ENCODE data around the gene COX17.

The COX17 gene

DNA sequence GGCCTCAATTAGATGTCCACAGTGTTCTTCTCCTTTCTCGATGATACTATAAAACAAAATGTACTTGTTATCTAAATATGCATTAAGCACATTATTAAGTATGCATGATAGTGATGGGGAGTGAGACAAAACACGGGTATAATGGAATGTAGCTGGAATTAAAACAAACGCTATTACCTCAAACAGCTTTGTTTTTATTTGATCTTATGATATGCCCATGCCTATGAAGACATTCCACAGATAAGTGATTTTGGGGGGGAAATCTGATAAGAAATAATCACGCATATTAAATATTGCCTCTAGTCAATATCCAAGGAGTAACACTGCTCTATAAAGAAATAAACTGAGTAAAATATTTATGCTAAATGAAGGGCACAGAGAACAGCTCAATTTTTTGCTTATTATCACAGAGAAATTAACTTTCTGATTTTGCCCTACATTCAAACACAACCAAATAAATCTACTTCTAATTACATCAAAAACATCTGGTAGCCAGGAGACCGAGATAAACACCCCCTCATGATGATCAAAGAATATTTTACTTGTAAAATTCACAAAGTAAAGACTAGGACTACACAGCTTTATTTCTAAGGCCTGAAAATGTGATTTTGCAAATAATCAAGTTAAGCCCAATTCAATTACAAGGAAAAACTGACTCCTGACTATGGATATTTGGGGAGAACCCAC, 1.9 kb downstream of the COX17 start:
- no peak for DNase-seq (ENCODE audit: low read depth in 2 of 2)

DNA sequence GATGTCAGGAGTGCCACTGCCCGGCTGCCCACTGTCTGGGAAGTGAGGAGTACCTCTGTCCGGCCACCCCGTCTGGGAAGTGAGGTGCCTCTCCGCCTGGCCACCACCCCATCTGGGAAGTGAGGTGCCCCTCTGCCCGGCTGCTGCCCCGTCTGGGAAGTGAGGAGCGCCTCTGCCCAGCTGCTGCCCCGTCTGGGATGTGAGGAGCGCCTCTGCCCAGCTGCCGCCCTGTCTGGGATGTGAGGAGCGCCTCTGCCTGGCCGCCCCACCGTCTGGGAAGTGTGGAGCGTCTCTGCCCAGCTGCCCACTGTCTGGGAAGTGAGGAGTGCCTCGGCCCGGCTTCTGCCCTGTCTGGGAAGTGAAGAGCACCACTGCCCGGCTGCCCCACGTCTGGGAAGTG, 3.3 kb downstream of the COX17 start:
- no peak for DNase-seq (ENCODE audit: low read depth in 2 of 2)

DNA sequence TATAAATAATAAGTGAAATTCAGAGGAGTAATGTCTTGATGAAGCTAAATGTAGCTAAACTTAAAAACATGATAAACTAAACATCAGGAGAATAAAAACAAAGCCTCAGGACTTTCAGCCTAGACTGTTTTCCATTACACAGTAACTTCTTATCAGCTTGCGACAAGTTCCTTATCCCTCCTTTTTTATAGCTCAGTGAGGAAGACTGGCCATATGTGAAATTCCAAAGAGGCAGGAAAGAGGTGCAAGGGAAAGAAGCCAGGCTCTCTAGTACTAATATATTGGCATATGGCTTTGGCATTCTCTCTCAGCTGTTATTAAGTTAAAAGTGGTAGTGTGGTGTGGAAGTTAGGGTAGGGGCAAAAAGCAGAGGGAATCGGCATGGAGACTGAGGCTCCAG, 4.4 kb downstream of the COX17 start:
- DNase-seq (ENCODE audit: low read depth in 2 of 2), result no peak

DNA sequence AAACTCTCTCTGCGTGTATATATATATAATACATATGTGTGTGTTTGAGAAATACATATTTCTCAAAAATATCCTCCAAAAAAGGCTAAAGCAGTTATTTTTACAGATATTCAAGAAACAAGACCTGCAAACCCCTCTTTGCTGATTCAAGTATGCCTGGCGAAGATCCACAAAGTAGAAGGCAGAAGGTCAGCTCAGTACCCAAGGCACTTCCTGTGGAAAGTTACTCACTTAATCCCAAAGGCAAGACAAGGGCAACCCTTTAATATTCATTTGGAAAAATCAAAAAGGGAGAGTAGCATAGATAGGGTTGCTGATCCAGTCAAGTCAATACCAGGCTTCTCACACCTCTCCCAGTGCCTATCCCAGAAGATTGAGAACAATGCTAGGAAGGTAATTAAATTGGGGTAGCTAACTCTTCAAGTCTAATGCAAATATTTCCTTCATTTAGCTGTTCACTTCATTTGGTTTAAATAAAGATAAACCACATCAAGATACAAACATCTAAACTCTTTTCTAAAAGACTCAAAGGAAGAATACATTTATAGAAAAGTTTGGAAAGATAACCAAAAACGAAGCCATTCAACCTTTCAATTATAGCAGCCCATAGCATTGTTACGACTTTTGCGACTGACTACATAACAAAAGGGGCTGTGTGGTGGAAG, 7.2 kb downstream of the COX17 start:
- no peak for DNase-seq (ENCODE audit: low read depth in 2 of 2)

DNA sequence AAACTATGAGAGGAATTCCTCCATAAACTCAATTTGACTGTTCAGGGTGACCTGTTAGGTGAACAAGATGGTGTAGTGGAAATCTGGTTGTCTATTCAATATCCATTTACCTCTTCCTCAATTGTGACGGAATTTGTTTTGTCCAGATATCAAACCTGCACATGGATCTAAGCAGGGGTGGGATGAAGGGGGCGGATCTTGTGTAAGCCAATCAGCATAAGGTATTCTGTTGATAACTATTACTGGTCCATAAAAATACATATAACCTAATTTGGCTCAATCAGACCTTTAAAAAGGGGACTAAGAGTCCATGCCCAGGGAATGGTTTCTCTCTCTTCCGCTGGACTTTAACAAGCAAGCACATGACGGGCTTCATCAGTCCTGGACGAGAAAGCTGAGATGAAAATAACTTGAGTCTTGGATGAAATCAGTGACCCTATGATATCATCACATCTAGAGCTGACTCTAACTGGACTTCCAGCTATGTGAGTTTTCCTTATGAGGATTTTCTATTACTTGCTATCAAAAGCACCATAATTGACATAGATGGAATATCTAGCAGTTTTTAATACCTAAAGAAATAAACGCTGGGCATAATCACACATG, 11.1 kb downstream of the COX17 start:
- no peak for DNase-seq (ENCODE audit: low read depth in 2 of 2)

DNA sequence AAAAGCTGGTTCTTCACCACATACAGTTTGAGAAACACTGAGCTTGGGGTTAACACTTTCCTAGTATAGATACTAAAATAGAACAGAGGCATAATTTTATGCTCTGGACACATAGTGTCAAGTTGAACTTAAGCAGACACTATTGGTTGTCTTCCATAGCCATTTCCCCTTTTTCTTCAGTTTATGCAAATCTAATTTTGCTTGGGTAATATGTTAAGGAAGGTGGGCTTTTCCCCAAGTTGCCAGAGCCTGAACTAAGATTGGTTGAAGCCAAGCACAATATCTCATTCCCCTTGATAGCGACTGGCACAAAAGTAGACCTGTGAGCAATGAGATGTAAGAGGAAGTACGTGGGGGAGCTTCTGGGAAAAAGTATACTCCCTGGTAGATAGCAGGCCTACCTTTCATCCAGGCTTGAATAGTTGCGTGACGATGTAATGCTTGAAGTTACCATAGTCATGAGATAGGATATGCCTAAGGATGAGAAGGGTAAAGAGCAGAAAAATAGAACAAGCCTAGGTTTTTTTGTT, 12.3 kb downstream of the COX17 start:
- DNase-seq (ENCODE audit: low read depth in 2 of 2), result no peak

DNA sequence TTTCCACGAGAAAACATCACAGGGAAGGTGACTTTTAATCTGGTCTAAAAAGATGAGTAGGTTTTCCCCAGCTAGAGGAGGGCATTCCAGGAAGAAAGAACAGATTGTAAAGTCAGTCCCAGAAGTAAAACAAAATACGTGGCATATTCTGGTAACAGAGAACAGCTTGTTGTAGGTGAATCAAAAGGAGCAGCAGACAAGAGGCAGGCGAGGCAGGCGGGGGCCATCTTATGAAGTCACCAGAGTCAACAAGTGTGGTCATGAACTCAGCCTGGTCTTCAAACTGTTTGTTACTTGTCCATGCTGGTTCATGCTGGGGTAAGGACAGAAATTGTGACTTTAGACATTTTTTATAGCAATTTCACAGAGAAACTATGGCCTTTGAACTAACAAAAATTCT, 12.8 kb downstream of the COX17 start:
- no peak for DNase-seq (ENCODE audit: low read depth in 2 of 2)

DNA sequence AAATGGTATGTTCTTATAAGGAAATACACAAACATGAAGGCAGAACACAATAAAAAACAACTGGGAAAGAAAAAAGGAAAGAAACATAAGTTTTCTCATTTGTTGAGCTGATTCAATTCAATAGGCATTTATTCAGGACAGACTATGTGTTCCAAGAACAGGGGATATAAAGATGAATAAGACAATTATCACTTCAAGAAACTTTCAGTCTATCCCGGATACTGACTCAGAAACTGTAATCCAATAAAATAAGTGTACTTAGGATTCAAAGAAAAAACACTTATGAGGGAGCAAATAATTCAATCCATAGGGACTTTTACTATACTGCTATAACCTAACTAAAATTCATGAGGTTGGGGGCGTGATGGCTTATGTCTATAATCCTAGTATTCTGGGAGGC, 13.3 kb downstream of the COX17 start:
- no peak for DNase-seq (ENCODE audit: low read depth in 2 of 2)

DNA sequence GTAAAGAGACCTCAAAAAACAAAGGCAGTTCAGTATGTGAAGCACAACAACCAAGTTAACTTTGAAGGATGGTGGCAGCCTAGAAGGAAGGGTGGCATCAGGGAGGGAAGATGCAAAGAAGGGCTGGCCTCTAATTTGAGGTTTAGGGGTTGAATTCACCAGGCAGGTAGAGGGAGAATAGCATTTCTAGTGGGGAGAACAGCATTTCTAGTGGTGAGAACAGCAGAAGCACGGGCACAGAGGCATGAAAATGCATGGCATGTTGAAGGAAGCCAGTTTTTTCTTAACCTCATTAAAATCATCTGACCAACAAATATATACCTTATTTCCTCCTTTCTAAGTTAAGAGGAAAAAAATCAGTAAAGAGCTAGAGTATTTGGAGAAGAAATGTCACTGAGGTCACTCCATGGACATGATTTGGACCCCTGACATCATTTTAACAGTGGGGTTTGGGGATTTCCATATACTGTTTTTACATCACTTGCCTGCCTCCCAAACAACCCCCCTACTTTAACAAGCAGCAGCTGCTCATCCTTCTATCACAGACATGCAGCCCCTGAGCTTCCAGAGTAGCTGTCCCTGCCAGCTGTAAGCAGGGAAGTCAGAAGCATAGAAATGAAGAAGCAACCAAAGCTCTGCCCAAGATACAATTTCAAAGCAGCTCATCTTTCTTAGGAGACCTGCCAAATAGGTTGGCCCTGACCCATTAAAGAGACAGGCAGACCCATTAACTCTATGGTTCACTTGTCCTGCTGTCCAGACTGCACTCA, 14.4 kb downstream of the COX17 start:
- DNase-seq (ENCODE audit: low read depth in 2 of 2), result no peak

DNA sequence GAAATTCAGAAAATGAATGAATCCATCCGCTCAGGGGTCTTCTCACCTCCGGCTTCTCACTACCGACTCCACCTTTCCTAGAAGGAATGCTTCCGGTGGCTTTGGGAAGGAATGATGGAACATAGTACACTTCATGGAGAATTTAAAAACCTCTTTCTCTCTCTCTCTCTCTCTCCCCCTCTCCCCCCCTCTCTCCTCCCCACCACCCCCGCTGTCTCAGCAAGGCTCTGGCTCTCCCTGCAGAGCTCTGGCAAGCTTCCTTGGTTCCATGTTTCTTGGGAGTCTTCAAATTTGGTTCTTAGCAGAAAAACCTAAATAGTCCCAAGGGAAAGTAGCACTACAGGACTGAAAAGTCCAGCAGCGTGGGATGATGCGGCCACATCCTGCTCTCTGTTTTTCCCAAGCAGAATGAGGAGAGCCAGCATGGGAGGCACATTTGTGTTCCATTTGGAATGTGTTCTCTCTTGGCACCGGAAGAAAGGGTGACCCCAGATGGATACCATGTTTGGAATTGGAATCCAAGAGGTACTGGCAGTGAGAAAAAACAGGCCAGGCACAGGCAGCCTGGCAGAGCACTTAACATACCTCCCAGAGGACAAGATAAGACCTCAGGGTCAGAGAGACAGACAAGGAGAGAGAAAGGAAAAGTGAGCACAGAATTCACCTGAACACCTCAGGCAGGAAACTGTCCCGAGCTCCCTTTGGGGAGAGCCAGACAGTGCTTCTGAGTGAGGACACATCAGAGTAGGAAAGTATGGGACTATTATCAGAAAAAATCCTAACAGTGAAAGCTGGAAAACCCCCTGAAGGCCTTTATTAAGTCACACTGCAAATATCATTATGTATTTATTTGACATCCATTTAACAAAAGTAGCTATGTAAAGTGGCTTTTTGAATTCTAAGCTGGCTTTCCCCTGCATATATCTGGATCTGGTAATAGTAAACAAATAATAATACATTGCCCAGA, 16.4 kb downstream of the COX17 start, which contains the start of gene POPDC2:
TSS of gene POPDC2 (minus strand) at position 116 of the 967 bp plus-strand sequence. CDS start 166 bp downstream, outside the sequence.
- no peak for DNase-seq (ENCODE audit: low read depth in 2 of 2)

DNA sequence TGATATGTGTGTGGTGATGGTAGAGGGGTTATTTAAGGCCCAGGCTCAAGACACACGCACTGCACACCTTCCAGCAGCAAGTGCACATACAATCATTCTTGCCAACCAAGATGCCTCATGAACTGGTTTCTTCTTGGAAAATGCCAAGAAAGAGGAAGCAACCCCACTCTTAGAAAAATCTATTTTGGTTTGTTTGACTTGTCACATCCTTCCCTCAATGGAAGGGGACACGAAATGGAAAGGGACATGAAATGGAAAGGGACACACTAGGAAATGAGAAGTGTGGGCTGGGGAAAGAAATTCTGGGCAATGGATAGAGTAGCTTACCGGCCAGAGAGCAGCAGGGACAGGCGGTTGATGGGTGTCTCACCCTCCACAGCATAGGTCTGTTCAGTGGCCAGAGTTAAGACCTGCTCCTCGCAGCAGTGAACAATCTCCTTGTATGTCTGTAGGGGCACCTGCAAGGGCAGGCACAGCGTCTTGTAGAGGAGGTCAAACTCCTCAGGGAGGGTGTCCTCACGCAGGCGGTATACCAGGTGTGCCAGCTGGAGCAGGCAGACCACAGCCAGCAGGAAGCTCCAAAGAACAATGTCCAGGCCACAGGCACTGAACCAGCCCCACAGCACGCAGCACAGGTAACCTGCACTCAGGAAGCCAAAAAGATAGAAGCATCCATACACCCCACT, 17.5 kb downstream of the COX17 start:
- no peak for DNase-seq (ENCODE audit: low read depth in 2 of 2)

DNA sequence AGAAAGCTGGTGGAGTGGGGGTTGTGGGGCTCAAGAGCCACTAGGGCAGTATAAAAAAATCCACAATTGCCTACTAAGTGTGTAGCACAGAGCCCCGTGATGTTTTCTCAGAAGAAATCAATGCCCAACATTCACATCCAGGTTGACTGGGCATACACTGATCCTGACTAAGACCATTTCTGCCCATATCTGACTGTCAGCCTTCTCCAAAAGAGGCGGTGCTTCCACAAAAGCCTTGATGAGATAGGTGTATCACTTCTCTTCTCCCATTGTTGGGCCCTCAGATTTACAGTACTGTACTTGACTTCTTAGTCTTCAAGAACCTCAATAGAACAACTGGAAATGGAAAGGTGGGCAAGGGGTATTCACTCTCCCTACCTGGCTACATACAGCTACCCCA, 18.2 kb downstream of the COX17 start:
- no peak for DNase-seq (ENCODE audit: low read depth in 2 of 2)

DNA sequence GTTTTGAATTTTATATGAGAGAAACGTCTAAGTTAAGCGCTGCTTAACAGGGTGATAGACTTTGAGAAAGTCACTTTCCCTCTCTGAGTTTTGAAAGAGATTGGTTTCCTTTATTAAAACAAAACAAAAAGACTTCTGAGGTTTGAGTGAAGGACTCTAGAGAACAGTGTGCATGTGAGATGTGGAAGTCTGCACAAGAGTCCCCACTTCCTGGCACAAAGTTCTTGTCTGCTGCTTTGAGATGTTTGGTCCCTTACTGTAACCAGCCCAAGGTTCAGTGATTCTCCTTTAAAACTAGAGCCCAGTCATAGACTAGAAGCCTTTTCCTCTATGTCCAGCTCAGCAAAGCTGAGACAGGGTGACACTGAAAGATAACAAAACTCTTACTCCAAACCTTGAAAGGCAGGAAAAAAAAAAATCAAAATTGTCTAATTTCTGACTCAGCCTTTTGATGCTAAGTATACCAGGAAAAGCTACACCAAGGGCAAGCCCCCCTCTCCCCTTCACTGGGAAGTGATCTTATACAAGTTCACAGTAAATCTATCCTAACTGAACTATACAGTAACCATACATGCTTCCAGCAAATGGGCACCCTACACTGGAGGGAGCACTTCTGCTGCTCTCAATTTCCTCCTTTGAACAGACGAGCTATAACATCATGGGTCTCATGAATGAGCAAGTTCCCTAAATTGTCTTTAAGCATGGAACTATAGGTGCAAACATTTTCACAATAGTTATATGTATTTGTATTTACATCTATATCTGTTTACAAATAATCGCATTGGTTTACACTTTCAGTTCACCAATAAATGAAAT, 19.1 kb downstream of the COX17 start:
- no peak for DNase-seq (ENCODE audit: low read depth in 2 of 2)

DNA sequence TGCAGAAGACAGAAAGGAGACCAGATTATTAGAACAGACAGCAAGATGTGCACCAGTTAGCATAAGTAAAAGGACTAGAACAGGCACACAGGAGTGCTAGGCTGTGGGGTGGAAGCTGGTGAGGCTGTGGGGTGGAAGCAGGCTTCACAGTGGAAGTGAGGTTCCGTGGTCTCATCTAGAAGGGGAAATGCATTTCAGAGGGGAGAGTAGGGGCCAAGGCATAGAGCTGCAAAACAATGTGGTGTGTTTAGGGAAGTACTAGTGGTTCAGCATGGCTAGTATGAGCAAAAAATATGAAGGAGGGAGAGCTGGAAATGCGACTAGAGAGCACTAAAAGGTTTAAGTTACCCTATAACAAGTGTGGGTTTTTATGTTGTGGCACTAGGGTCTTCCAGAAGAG, 23.3 kb downstream of the COX17 start:
- no peak for DNase-seq (ENCODE audit: low read depth in 2 of 2)

DNA sequence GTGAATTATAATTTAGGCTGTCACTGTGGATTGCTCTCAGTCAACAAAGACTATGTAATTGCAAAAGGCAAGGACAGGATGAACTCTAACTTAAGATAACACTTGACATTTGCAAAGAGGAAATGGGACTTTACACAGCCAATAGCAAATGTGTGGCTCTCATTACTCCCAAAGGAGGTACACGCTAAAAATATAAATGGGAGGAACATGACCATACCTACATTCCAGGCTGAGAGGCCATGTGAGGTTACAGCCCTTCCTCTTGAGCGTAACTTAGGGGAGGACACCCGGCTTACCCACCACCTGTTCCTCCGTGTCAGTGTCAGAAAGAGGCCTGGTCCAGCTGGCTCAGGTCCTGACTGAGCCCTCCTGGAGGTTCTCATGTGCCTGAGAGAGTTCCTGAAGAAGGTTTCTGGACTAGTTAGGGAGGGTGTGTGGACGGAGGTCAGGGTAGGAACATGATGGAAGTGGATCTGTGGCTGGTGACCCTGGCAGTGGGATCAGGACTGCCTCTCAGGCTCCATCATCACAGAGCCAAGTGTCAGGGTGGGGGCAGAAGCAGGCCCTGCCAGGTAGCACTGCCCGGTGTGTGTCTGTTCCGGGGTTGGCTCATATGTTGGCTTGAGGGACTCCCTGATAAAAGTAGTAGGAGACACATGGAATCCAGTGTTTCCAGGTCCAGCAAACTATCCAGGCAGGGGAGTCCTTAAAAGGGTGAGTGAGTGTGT, 24.7 kb downstream of the COX17 start:
- DNase-seq (ENCODE audit: low read depth in 2 of 2), result no peak

DNA sequence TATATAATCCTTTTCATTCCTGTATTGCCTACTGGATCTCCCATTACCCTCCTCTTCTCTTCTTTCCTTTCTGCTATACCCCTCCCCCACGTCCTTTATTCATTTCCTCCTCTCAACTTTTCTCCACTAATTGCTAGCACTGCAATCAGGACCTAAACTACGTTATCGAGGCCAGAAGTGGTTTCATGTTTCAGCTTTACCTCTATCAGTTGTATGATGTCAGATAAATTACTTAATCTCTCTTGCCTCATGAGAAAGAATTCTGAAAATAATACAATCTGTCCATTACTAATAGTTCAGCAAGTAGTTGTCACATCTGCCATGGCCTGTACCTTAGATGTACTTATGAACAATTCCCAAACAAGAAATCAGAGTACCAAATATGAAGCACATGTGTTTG, 27.4 kb downstream of the COX17 start:
- no peak for DNase-seq (ENCODE audit: low read depth in 2 of 2)

DNA sequence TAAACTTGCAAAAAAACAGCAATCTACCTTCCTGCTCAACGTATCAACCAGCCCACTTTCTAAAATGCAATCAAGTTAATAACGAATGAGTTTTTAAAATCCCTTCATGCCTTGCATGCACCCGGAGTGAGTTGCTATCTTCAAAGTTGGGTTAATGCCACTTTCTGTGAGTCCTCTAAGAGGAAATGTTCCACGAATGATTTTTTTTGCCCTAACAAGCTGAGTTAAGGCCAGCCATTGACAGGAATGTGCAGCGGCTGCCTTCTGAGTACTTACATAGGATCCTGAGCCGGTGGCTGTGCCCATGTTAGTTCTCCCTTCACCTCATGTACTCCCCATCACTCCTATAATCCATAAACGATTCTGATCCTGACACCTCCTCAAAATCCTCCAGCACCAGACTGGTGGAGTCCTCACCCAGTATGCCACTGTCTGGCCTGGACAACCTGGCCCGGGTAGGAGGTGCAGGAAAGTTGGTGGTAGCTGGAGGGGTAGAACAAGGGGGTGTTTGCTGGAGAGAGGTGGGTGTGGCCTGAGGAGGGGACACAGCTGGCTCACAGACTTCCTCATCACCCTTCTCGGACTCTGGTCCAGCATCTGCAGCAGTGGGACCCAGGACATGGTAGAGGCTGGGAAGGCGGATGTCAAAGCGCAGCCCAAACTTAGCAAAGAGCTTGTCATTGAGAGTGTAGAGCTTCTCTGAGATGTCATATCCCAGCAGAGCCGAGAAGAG, 29.2 kb downstream of the COX17 start:
- DNase-seq (ENCODE audit: low read depth in 2 of 2), result no peak

DNA sequence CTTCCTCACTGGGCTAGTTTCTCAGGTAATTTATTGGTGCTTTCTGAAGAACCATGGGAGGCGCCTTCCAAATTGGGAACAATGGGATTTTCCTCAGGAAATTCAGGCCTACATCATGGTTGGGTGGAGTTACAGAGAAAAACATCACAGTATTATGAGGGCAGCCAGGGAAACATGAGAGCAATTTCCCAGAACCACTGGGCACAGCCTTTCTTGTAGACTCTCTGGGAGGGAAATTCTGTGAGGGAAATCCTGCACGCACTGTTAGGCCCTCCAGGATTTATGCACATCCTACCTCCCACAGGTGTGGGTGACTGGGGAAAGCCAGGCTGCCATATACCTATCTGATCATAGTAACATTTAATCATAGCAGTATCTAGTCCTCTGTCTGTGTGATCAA, 30.0 kb downstream of the COX17 start:
- no peak for DNase-seq (ENCODE audit: low read depth in 2 of 2)

Measured in activated CD4-positive, alpha-beta T cell treated with anti-CD3 and anti-CD28 coated beads for 24 hours (primary cell).